Measurements from ENCODE around the gene ZNF592. TPM values are rescaled to one million over a fixed set of nuclear protein-coding genes. Genes with fewer than 3 reads are reported as not detected.
A peak's percentile ranks its signal among the peaks of the same experiment; 100 is the strongest.

Gene ZNF592
- total and polyA plus RNA-seq, 2 of the 13 experiments (the other 11 are each of a cell fraction or from before 2014, with no cell fraction given): 8.2 to 9.8 TPM

DNA sequence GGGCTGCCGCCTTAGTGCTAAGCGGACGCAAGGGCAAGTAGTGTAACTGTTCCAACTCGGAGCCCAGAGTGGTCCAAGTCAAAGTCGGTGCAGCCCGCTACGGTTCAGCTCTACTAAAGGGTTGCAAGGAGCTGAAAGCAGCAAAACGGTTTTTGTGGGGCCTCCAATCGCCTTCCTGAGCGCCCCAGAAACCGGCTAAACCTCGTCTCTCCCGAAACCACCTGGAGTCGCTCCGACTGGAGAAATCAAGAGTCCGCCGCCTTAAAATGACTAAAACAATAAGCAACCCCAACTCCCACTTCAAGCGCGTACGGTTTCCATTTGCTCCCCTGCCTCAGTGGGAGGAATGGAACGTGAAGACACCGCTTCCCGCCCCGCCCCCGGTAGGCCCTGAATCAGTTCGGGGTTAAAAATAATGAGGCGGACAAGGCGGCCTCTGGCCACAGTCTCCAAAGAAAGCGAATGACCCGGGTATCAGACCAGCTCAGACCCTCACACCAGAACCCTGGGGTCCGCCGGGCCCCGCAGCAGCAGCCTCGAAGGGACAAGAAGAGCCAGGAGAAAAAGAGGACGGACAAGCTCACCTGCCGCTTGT lies 32.9 kb upstream of the ZNF592 start (continued):
- TF ChIP-seq, protein P1, sequence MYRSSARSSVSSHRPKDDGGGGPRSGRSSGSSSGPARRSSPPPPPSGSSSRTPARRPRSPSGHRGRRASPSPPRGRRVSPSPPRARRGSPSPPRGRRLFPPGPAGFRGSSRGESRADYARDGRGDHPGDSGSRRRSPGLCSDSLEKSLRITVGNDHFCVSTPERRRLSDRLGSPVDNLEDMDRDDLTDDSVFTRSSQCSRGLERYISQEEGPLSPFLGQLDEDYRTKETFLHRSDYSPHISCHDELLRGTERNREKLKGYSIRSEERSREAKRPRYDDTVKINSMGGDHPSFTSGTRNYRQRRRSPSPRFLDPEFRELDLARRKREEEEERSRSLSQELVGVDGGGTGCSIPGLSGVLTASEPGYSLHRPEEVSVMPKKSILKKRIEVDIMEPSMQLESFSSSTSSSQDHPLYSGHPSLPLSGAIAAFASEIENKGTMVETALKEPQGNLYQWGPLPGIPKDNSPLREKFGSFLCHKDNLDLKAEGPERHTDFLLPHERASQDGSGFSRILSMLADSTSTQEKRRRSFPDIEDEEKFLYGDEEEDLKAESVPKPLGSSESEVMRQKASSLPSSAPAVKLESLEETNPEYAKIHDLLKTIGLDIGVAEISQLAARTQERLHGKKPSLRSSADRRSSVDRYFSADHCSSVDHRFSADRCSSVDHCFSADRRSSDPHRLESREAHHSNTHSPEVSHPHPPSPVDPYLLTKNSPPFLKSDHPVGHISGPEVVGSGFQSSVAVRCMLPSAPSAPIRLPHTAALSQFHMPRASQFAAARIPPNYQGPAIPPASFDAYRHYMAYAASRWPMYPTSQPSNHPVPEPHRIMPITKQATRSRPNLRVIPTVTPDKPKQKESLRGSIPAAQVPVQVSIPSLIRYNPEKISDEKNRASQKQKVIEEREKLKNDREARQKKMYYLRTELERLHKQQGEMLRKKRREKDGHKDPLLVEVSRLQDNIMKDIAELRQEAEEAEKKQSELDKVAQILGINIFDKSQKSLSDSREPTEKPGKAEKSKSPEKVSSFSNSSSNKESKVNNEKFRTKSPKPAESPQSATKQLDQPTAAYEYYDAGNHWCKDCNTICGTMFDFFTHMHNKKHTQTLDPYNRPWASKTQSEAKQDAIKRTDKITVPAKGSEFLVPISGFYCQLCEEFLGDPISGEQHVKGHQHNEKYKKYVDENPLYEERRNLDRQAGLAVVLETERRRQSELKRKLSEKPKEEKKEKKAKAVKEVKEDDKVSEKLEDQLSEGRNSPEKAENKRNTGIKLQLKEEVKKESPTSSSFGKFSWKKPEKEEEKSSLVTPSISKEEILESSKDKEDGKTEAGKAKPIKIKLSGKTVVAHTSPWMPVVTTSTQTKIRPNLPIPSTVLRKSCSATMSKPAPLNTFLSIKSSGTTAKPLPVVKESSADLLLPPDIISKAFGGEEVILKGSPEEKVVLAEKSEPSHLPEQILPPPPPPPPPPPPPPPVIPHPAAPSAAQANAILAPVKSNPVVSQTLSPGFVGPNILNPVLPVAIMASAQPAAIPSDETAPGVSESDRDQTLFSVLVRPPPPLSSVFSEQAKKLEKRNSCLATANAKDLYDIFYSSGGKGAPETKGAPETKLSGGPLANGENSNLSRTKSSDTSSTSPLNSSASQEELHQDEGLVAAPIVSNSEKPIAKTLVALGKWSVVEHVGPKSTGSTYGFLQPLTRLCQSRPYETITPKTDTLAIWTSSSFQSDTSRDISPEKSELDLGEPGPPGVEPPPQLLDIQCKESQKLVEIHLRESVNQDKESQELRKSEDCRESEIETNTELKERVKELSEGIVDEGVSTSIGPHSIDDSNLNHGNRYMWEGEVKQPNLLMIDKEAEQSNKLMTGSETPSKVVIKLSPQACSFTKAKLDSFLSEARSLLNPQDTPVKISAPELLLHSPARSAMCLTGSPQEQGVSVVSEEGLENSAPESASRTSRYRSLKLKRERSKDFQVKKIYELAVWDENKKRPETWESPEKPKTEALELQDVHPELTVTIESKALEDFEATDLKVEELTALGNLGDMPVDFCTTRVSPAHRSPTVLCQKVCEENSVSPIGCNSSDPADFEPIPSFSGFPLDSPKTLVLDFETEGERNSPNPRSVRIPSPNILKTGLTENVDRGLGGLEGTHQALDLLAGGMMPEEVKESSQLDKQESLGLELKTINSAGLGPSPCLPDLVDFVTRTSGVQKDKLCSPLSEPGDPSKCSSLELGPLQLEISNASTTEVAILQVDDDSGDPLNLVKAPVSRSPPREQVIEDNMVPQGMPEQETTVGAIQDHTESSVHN (CRISPR knock-in tag; IDR thresholded peaks at IDR 0.05): no peak
- TF ChIP-seq ZNF232 (CRISPR knock-in tag; IDR thresholded peaks at IDR 0.05; ENCODE audit: borderline replicate concordance) (no peak), NFRKB (IDR thresholded peaks at IDR 0.05) (no peak), PHF20 (CRISPR knock-in tag; IDR thresholded peaks at IDR 0.05) (no peak), SATB2 (CRISPR knock-in tag; IDR thresholded peaks at IDR 0.05) (no peak), TERF1 (CRISPR knock-in tag; IDR thresholded peaks at IDR 0.05) (no peak), ZNF550 (CRISPR knock-in tag; IDR thresholded peaks at IDR 0.05; ENCODE audit: borderline replicate concordance) (no peak), MIER3 (CRISPR knock-in tag; IDR thresholded peaks at IDR 0.05; ENCODE audit: borderline replicate concordance) (no peak), RNF219 (CRISPR knock-in tag; IDR thresholded peaks at IDR 0.05) (peak; percentile 80; the same call in 1 of the 2 replicates), KLF6 (CRISPR knock-in tag; IDR thresholded peaks at IDR 0.05) (no peak), ZNF720 (CRISPR knock-in tag; IDR thresholded peaks at IDR 0.05) (no peak), TCF12 (IDR thresholded peaks at IDR 0.05) (no peak), TCF12 (CRISPR knock-in tag; IDR thresholded peaks at IDR 0.05) (no peak), SRSF4 (IDR thresholded peaks at IDR 0.05; ENCODE audit: low read depth, low read length, poor library complexity, severe bottlenecking) (no peak)
- TF ChIP-seq, protein P2, sequence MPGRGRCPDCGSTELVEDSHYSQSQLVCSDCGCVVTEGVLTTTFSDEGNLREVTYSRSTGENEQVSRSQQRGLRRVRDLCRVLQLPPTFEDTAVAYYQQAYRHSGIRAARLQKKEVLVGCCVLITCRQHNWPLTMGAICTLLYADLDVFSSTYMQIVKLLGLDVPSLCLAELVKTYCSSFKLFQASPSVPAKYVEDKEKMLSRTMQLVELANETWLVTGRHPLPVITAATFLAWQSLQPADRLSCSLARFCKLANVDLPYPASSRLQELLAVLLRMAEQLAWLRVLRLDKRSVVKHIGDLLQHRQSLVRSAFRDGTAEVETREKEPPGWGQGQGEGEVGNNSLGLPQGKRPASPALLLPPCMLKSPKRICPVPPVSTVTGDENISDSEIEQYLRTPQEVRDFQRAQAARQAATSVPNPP (CRISPR knock-in tag; IDR thresholded peaks at IDR 0.05): no peak
- TF ChIP-seq, protein P3, sequence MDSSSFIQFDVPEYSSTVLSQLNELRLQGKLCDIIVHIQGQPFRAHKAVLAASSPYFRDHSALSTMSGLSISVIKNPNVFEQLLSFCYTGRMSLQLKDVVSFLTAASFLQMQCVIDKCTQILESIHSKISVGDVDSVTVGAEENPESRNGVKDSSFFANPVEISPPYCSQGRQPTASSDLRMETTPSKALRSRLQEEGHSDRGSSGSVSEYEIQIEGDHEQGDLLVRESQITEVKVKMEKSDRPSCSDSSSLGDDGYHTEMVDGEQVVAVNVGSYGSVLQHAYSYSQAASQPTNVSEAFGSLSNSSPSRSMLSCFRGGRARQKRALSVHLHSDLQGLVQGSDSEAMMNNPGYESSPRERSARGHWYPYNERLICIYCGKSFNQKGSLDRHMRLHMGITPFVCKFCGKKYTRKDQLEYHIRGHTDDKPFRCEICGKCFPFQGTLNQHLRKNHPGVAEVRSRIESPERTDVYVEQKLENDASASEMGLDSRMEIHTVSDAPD (CRISPR knock-in tag; IDR thresholded peaks at IDR 0.05): no peak
